GM21723 (cell line): ENCODE results near the gene CAMP.
"Not testable (repeated sequence)": the region's sequence is repeated elsewhere in the genome, so short reads cannot be mapped to it uniquely, and the experiment has no call there.

ENCODE experiments used
- ATAC-seq: cut with Tn5 transposase; IDR thresholded peaks from one replicate; pipeline ENCODE4 v1.9.1; 2021; ENCODE audit warnings: mild to moderate bottlenecking, moderate library complexity; ENCODE audit not compliant: unreplicated experiment

The CAMP gene

DNA sequence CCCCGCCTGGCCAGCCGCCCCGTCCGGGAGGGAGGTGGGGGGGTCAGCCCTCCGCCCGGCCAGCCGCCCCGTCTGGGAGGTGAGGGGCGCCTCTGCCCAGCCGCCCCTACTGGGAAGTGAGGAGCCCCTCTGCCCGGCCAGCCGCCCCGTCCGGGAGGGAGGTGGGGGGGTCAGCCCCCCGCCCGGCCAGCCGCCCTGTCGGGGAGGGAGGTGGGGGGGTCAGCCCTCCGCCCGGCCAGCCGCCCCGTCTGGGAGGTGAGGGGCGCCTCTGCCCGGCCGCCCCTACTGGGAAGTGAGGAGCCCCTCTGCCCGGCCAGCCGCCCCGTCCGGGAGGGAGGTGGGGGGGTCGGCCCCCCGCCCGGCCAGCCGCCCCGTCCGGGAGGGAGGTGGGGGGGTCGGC lies 11.5 kb upstream of the CAMP start:
- not testable (repeated sequence) for ATAC-seq

- ATAC-seq: no peak
Observed at GRCh38 chr3:48214225-48214624, 9.1 kb upstream of the CAMP start.

DNA sequence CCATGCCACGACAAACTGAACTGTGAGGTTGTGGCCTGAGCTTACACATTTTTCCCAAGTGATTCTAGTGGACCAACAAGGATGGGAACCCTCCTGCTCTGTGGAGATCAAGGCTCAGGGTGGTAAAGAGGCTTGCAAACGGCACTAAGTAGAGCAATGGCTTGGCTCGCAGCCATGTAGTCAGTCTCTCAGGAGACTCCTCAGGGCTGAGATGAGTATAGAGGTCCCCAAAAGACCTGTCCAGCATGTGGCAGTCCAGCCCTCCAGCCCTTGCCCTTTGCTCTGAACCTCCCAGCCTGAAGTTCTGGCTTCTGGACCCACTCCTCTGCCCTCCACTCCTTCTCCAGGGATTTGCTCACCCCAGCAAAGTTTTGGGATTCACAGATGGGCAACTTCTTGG lies 8.3 kb upstream of the CAMP start:
- no peak for ATAC-seq

GRCh38 chr3:48215466-48215865 lies 7.8 kb upstream of the CAMP start:
- ATAC-seq: no peak

- no peak for ATAC-seq
Observed at GRCh38 chr3:48215876-48216275, 7.4 kb upstream of the CAMP start.

DNA sequence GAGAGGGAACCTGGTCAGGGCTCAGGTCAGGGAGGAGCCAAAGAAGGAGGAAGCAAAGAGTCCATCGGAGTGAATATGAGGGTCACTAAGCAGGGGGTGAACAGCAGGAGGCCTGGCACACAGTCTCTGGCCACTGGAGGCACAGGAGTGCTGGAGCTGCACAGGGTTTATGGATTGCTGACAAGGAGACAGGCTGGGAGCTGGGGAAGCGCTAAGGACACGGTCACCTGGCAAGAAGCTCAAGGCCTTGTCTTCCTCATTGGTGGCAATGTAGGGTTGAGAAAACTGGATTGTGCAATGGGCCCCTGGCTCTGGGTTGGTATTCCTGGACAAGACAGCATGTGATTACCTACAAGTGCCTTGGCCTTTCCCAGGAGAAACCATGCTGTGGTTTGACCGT lies 5.8 kb upstream of the CAMP start:
- no peak for ATAC-seq

- no peak for ATAC-seq
Observed at GRCh38 chr3:48218537-48218936, 4.8 kb upstream of the CAMP start.

DNA sequence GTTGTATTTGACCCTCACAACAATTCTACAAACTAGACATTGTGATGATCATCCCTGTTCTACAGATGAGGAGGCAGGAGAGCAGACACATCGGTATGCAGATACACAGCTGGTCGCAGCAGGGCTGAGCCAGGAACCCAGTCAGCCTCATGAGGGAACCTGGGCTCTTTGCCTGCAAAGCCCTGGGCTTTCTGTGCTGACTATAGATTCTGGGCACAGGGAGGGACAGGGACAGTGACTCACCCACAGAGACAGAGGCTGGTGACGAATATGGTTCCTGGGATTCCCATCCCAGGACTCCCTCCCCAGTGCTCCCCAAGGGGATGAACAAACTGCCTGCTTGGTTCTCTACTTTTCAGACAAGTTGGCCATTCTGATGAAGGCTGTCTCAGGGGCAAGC lies 3.8 kb upstream of the CAMP start:
- ATAC-seq: no peak

DNA sequence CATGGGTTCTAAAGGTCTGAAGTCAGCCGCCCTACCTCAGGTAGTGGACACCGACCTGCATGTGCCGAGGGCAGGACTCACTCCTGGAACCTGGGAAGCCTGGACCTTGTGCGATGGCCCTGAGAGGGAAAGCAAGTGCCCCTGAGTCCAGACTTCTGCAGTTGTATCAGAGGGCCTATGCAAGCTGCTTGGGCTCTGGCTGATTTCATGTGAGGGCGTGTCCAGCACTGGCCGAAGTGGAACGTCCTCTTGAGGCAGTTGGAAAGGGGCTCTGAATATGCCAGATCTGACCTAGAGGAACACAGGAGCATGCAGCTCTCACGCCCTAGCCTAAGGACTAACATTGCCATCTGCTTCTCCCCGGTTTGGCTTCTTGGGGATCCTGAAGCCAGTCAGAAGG lies 2.5 kb upstream of the CAMP start:
- ATAC-seq: no peak

GRCh38 chr3:48225587-48225986 lies 2.3 kb downstream of the CAMP start:
- ATAC-seq: no peak

GRCh38 chr3:48226939-48227338 lies 3.6 kb downstream of the CAMP start:
- no peak for ATAC-seq

- ATAC-seq: no peak
Observed at GRCh38 chr3:48232232-48232631, 8.9 kb downstream of the CAMP start.

GRCh38 chr3:48232734-48233133 lies 9.4 kb downstream of the CAMP start:
- ATAC-seq: peak; percentile 69

DNA sequence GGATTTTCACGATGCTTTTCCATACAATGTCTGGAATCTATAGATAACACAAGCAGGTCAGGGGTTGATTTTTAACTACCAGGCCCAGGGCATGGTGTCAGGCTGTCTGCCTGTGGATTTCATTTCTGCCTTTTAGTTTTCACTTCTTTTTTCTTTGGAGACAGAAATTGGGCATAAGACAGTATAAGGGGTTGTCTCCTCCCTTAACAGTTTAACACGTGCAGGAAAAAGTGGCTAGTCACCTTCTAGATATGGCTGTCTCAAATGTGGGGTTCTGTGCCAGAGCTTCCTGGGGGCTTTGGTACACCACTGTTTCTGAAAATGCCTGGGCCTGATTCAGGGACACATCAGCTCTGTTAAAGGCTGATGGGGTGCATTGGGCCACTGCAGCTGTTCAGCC lies 10.2 kb downstream of the CAMP start:
- no peak for ATAC-seq

GRCh38 chr3:48236531-48236930 lies 13.2 kb downstream of the CAMP start:
- no peak for ATAC-seq

GRCh38 chr3:48238531-48239085 lies 15.3 kb downstream of the CAMP start:
- ATAC-seq: no peak

DNA sequence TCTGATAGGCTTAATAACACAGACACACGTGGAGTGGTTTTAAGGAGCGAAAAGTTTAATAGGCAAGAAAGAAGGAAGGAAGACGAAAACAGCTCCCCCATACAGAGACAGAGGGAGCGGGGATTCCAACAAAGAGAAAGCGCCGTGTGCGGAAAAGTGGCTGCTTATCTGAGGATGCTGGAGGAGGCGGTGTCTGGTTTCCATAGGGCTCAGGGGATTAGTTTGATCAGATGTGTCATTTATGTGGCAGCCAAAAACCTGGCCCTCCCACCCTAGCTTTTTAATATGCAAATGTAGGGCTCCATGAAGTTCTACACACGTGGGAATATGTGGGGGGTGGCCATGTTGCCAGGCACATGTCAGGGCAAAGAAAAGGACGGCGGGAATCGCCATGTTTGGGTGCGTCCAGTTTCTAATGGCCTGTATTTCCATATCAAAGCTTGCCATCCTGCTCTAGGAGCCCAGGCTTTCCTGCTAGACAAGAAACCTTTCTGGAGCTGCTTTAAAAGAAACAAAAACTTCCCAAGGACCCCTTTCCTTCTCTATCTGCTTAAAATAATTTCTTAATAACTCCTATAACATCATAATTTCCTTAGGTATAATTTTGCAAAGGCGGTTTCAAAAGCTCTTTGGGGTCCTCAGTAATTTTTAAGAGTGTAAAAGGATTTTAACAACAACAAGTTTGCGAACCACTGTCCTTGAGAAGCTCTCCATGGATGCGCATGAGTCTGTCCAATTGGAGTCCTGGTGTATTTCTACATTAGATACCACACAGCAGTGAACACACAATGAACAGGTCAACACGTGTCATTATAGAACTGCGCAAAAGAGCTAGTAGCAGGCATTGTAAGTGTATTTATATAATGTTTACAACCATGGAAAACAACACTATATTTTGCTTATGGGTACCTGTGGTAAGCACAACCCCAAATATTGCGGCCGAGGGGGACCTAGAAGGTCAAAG lies 17.0 kb downstream of the CAMP start:
- no peak for ATAC-seq

- no peak for ATAC-seq
Observed at GRCh38 chr3:48241796-48242455, 18.6 kb downstream of the CAMP start.

DNA sequence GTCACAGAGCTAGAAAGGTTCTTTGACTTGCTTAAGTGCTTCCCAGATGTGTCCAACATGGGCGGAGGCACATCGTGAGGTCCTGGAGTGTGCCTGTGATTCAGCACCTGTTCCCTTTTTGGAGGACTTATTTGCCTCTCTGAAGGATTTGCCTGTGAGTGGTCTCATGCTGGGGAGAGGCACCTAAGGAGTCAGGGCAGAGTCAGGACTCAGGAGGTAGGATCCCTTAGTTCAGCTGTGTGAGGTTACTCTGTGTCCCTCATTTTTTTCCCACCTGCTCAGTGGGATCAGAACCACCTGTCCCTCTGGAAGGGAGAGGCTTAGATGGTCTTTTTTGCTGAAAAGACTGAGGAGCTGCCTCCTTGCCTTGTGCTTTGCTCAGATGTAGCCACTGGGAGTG lies 20.6 kb downstream of the CAMP start:
- no peak for ATAC-seq

- ATAC-seq: no peak
Observed at GRCh38 chr3:48244461-48244860, 21.2 kb downstream of the CAMP start.

DNA sequence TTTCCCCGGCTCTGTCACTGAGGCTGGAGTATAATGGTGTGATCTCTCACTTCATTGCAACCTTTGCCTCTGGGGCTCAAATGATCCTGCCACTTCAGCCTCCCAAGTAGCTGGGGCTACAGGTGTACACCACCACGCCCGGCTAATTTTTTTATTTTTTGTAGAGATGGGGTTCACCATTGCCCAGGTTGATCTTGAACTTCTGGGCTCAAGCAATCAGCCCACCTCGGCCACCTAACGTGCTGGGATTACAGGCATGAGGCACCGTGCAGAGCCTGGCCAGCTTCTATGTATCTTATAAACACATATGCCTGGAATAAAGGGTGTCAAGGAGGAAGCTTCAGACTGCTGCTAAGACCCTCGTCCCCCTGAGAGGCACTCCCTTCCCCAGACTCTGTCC lies 21.8 kb downstream of the CAMP start:
- ATAC-seq: no peak

DNA sequence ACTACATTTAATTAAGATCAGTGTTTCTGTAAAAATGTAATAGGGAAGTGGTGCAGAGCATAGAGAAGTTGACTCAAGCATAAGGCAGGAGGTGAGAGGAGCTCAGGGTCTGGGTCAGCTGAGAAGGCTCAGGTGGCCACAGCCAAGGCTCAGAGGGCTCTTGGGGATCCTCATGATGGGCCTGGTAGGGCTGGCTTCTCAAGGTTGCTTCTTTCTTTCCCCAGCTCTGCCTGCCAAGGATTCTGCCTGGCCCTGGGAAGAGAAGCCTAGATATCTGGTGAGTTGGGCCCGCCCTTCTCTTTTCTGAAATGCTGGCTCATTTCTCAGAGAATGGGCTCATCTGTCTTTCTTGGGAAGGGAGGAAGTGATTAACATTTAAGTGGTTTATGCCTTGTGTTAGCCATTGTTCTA lies 24.1 kb downstream of the CAMP start:
- no peak for ATAC-seq
